GM19099 (cell line): ENCODE measurements around the gene EMSY.

Experiments used
- POLR2A ChIP-seq: IDR thresholded peaks from 3 replicates; pipeline ENCODE4 v1.6.1; 2011; ENCODE audit warnings: low read depth; ENCODE audit not compliant: insufficient read length; ENCODE audit errors: extremely low read depth

EMSY gene

GRCh38 chr11:76596652-76597051 is 151.8 kb downstream of the EMSY start:
- no peak for TF ChIP-seq POLR2A

- no peak for TF ChIP-seq POLR2A
Measured at GRCh38 chr11:76597533-76598425, 153.0 kb downstream of the EMSY start.

- no peak for TF ChIP-seq POLR2A
Measured at GRCh38 chr11:76598426-76598839, 153.6 kb downstream of the EMSY start.

GRCh38 chr11:76599041-76600013 is 154.5 kb downstream of the EMSY start:
- TF ChIP-seq POLR2A, result no peak

GRCh38 chr11:76600124-76600655 is 155.4 kb downstream of the EMSY start:
- TF ChIP-seq POLR2A, result no peak

GRCh38 chr11:76601272-76601671 is 156.5 kb downstream of the EMSY start:
- no peak for TF ChIP-seq POLR2A

- no peak for TF ChIP-seq POLR2A
Measured at GRCh38 chr11:76601724-76602123, 156.9 kb downstream of the EMSY start.

- TF ChIP-seq POLR2A, result no peak
Measured at GRCh38 chr11:76602431-76602861, 157.6 kb downstream of the EMSY start.
